ENCODE data around the gene MMAA.
"Not testable (repeated sequence)": the region's sequence is repeated elsewhere in the genome, so short reads cannot be mapped to it uniquely, and the experiment has no call there.

The MMAA gene

DNA sequence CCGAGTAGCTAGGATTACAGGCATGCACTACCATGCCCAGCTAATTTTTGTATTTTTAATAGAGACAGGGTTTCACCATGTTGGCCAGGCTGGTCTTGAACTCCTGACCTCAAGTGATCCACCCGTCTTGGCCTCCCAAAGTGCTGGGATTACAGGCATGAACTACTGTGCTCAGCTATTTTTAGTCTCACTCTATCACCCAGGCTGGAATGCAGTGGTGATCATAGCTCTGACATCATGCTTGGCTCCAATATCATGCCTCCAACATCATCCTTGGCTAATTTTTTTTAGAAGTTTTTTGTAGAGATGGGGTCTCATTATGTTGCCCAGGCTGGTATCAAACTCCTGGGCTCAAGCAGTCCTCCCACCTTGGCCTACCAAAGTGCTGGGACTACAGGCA, 21.1 kb downstream of the MMAA start:
- not testable (repeated sequence) for H3K9me3 ChIP-seq (ENCODE audit: control insufficient read depth, insufficient read depth, low read length); H3K4me3 ChIP-seq (ENCODE audit: low read depth, low read length); H3K27me3 ChIP-seq (ENCODE audit: control insufficient read depth, insufficient read depth, low read length)

GRCh38 chr4:145643295-145643694, 24.1 kb downstream of the MMAA start:
- Histone ChIP-seq H3K36me3 (ENCODE audit: control insufficient read depth, insufficient read depth, low read length) (no peaks in the 10 kb centered on the region), H3K27me3 (ENCODE audit: control insufficient read depth, insufficient read depth, low read length) (no peaks in the 10 kb centered on the region), H3K4me3 (ENCODE audit: low read depth, low read length) (no peak overlapping the region), H3K4me1 (ENCODE audit: control insufficient read depth, insufficient read depth, low read length) (peaks cover 2% of the 10 kb centered on the region), H3K9ac (ENCODE audit: low read depth, low read length) (no peak overlapping the region), H3K9me3 (ENCODE audit: control insufficient read depth, insufficient read depth, low read length) (no peaks in the 10 kb centered on the region)

More for the DNA sequence above, 21.1 kb downstream of the MMAA start:
- H3K36me3 ChIP-seq (ENCODE audit: control insufficient read depth, insufficient read depth, low read length); H3K4me1 ChIP-seq (ENCODE audit: control insufficient read depth, insufficient read depth, low read length); H3K9ac ChIP-seq (ENCODE audit: low read depth, low read length): not testable (repeated sequence)

- H3K9ac ChIP-seq (ENCODE audit: low read depth, low read length), result no peak overlapping the region
- H3K4me1 ChIP-seq (ENCODE audit: control insufficient read depth, insufficient read depth, low read length), result no peaks in the 10 kb centered on the region
- H3K9me3 ChIP-seq (ENCODE audit: control insufficient read depth, insufficient read depth, low read length), result no peaks in the 10 kb centered on the region
- no peaks in the 10 kb centered on the region for H3K36me3 ChIP-seq (ENCODE audit: control insufficient read depth, insufficient read depth, low read length)
- H3K27me3 ChIP-seq (ENCODE audit: control insufficient read depth, insufficient read depth, low read length), result no peaks in the 10 kb centered on the region
- no peak overlapping the region for H3K4me3 ChIP-seq (ENCODE audit: low read depth, low read length)
Observed at GRCh38 chr4:145644699-145645098, 25.5 kb downstream of the MMAA start.

DNA sequence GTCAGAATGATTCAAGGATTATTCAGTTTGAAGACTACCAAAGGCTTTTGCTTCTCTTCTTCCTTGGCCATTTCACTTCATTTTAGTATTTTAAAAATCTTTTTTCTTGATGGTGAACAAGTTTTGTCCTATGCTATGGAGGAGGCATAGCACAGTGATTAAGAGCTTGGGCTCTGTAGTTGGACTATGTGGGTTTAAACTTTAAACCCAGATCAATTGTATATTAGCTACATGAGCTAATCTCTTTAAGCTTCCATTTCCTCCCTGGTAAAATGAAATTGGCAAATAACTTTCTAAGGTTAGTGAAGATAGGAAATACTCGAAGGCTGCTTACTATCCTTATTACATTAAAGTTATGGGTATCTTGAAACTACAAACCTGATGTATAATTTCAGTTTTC, 37.0 kb downstream of the MMAA start:
- no peaks in the 10 kb centered on the region for H3K27me3 ChIP-seq (ENCODE audit: control insufficient read depth, insufficient read depth, low read length)
- no peak overlapping the region for H3K9ac ChIP-seq (ENCODE audit: low read depth, low read length)
- H3K4me3 ChIP-seq (ENCODE audit: low read depth, low read length), result no peak overlapping the region
- no peaks in the 10 kb centered on the region for H3K4me1 ChIP-seq (ENCODE audit: control insufficient read depth, insufficient read depth, low read length)
- H3K36me3 ChIP-seq (ENCODE audit: control insufficient read depth, insufficient read depth, low read length), result no peaks in the 10 kb centered on the region
- H3K9me3 ChIP-seq (ENCODE audit: control insufficient read depth, insufficient read depth, low read length), result no peaks in the 10 kb centered on the region

GRCh38 chr4:145660064-145660463, 40.9 kb downstream of the MMAA start:
- no peaks in the 10 kb centered on the region for H3K4me1 ChIP-seq (ENCODE audit: control insufficient read depth, insufficient read depth, low read length)

GRCh38 chr4:145663194-145663593, 44.0 kb downstream of the MMAA start:
- no peak overlapping the region for H3K4me3 ChIP-seq (ENCODE audit: low read depth, low read length)
- H3K9me3 ChIP-seq (ENCODE audit: control insufficient read depth, insufficient read depth, low read length), result no peaks in the 10 kb centered on the region
- H3K9ac ChIP-seq (ENCODE audit: low read depth, low read length), result no peak overlapping the region
- no peaks in the 10 kb centered on the region for H3K36me3 ChIP-seq (ENCODE audit: control insufficient read depth, insufficient read depth, low read length)
- H3K27me3 ChIP-seq (ENCODE audit: control insufficient read depth, insufficient read depth, low read length), result no peaks in the 10 kb centered on the region
- no peaks in the 10 kb centered on the region for H3K4me1 ChIP-seq (ENCODE audit: control insufficient read depth, insufficient read depth, low read length)

More at GRCh38 chr4:145660064-145660463, 40.9 kb downstream of the MMAA start:
- Histone ChIP-seq H3K9me3 (ENCODE audit: control insufficient read depth, insufficient read depth, low read length) (no peaks in the 10 kb centered on the region), H3K4me3 (ENCODE audit: low read depth, low read length) (no peak overlapping the region), H3K36me3 (ENCODE audit: control insufficient read depth, insufficient read depth, low read length) (no peaks in the 10 kb centered on the region), H3K27me3 (ENCODE audit: control insufficient read depth, insufficient read depth, low read length) (no peaks in the 10 kb centered on the region), H3K9ac (ENCODE audit: low read depth, low read length) (no peak overlapping the region)

GRCh38 chr4:145665773-145666172, 46.6 kb downstream of the MMAA start:
- H3K36me3 ChIP-seq (ENCODE audit: control insufficient read depth, insufficient read depth, low read length), result no peaks in the 10 kb centered on the region
- H3K9ac ChIP-seq (ENCODE audit: low read depth, low read length), result no peak overlapping the region
- H3K4me3 ChIP-seq (ENCODE audit: low read depth, low read length), result no peak overlapping the region
- H3K27me3 ChIP-seq (ENCODE audit: control insufficient read depth, insufficient read depth, low read length), result no peaks in the 10 kb centered on the region
- H3K9me3 ChIP-seq (ENCODE audit: control insufficient read depth, insufficient read depth, low read length), result no peaks in the 10 kb centered on the region
- no peaks in the 10 kb centered on the region for H3K4me1 ChIP-seq (ENCODE audit: control insufficient read depth, insufficient read depth, low read length)

GRCh38 chr4:145670422-145670821, 51.2 kb downstream of the MMAA start:
- Histone ChIP-seq H3K4me3 (ENCODE audit: low read depth, low read length) (no peak overlapping the region), H3K9me3 (ENCODE audit: control insufficient read depth, insufficient read depth, low read length) (no peaks in the 10 kb centered on the region), H3K36me3 (ENCODE audit: control insufficient read depth, insufficient read depth, low read length) (no peaks in the 10 kb centered on the region), H3K9ac (ENCODE audit: low read depth, low read length) (no peak overlapping the region), H3K27me3 (ENCODE audit: control insufficient read depth, insufficient read depth, low read length) (no peaks in the 10 kb centered on the region), H3K4me1 (ENCODE audit: control insufficient read depth, insufficient read depth, low read length) (no peaks in the 10 kb centered on the region)

- Histone ChIP-seq H3K9me3 (ENCODE audit: control insufficient read depth, insufficient read depth, low read length) (no peaks in the 10 kb centered on the region), H3K9ac (ENCODE audit: low read depth, low read length) (no peak overlapping the region), H3K4me3 (ENCODE audit: low read depth, low read length) (no peak overlapping the region), H3K4me1 (ENCODE audit: control insufficient read depth, insufficient read depth, low read length) (no peaks in the 10 kb centered on the region), H3K36me3 (ENCODE audit: control insufficient read depth, insufficient read depth, low read length) (no peaks in the 10 kb centered on the region), H3K27me3 (ENCODE audit: control insufficient read depth, insufficient read depth, low read length) (no peaks in the 10 kb centered on the region)
Observed at GRCh38 chr4:145679520-145679919, 60.3 kb downstream of the MMAA start.

GRCh38 chr4:145679991-145680455, 60.8 kb downstream of the MMAA start, which contains the start of gene C4orf51:
Gene C4orf51 (plus strand): TSS chr4:145680146. CDS start chr4:145680204, 58 bp downstream.
- Histone ChIP-seq H3K27me3 (ENCODE audit: control insufficient read depth, insufficient read depth, low read length) (no peaks in the 10 kb centered on the region), H3K36me3 (ENCODE audit: control insufficient read depth, insufficient read depth, low read length) (no peaks in the 10 kb centered on the region), H3K4me3 (ENCODE audit: low read depth, low read length) (no peak within 1 kb of the TSS), H3K4me1 (ENCODE audit: control insufficient read depth, insufficient read depth, low read length) (no peaks in the 10 kb centered on the region), H3K9ac (ENCODE audit: low read depth, low read length) (no peak within 1 kb of the TSS), H3K9me3 (ENCODE audit: control insufficient read depth, insufficient read depth, low read length) (no peaks in the 10 kb centered on the region)

DNA sequence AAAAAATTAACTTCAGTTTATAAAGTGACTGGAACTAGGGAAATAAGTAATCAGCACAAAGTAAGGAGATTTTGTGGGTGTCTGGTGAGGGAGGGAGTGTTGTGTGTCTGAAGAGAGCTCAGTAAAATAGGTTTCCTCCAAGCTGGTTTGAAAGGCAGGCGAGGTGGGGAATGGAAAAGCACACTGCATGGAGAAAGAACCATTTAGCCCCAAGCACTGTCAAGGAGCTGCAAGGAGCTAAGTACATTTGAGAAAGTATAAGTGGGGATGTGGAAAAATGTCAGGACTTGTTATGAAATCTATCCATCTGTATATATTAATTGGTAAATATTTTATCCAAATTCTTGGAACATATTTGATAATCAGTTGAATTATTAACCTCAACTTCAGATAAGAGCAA, 61.7 kb downstream of the MMAA start:
- no peaks in the 10 kb centered on the region for H3K27me3 ChIP-seq (ENCODE audit: control insufficient read depth, insufficient read depth, low read length)
- H3K9me3 ChIP-seq (ENCODE audit: control insufficient read depth, insufficient read depth, low read length), result no peaks in the 10 kb centered on the region
- H3K4me3 ChIP-seq (ENCODE audit: low read depth, low read length), result no peak overlapping the region
- H3K36me3 ChIP-seq (ENCODE audit: control insufficient read depth, insufficient read depth, low read length), result no peaks in the 10 kb centered on the region
- no peaks in the 10 kb centered on the region for H3K4me1 ChIP-seq (ENCODE audit: control insufficient read depth, insufficient read depth, low read length)
- H3K9ac ChIP-seq (ENCODE audit: low read depth, low read length), result no peak overlapping the region

DNA sequence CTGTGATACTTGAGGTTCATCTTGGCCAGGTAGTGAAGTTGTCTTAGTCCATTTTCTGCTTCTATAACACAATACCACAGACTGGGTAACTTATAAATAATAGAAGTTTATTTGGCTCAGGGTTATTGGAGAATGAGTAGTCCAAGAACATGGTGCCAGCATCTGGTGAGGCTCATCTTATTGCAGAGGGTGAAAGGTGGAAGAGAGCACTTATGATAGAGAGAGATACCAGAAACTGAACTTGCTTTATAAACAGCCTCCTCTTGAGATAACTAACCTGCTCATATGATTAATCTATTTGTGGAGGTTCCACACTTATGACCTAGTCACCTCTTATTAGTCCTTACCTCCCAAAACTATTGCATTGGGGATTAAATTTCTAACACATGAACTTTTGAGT, 62.3 kb downstream of the MMAA start:
- no peaks in the 10 kb centered on the region for H3K4me1 ChIP-seq (ENCODE audit: control insufficient read depth, insufficient read depth, low read length)
- H3K4me3 ChIP-seq (ENCODE audit: low read depth, low read length), result no peak overlapping the region
- H3K36me3 ChIP-seq (ENCODE audit: control insufficient read depth, insufficient read depth, low read length), result no peaks in the 10 kb centered on the region
- no peaks in the 10 kb centered on the region for H3K27me3 ChIP-seq (ENCODE audit: control insufficient read depth, insufficient read depth, low read length)
- no peak overlapping the region for H3K9ac ChIP-seq (ENCODE audit: low read depth, low read length)
- no peaks in the 10 kb centered on the region for H3K9me3 ChIP-seq (ENCODE audit: control insufficient read depth, insufficient read depth, low read length)

Measured in iPS-15b (cell line).